ENCODE measurements around the gene DNHD1. TPM values are rescaled to one million over a fixed set of nuclear protein-coding genes. Genes with fewer than 3 reads are reported as not detected.

Gene DNHD1
- total and polyA plus RNA-seq, 9 of the 15 experiments (the other 6 are each of a cell fraction or from before 2014, with no cell fraction given) = 0.82 to 9.7 (median 3.8) TPM

- peak; percentile 57; the same call in 1 of the 2 replicates for TF ChIP-seq ARID4B (CRISPR knock-in tag; IDR thresholded peaks at IDR 0.05)
- peak; percentile 14 to 39; a peak in 3 of 4 replicates for TF ChIP-seq MAZ (CRISPR knock-in tag; conservative IDR thresholded peaks at IDR 0.05 in 1 of 2, IDR thresholded peaks at IDR 0.05 in 1 of 2)
- TF ChIP-seq GTF2E2 (tag; IDR thresholded peaks at IDR 0.05) = peak; percentile 71
- no peak for TF ChIP-seq CTCF (IDR thresholded peaks at IDR 0.05 in 2 of 3, conservative IDR thresholded peaks at IDR 0.05 in 1 of 3; ENCODE audit: insufficient read depth in 2 of 3, low read depth in 1 of 3, low read length in 3 of 3)
- no peak for TF ChIP-seq EWSR1 (IDR thresholded peaks at IDR 0.05; ENCODE audit: borderline replicate concordance, low read depth, partially characterized antibody)
Measured at GRCh38 chr11:6481012-6481923, 15.8 kb upstream of the DNHD1 start, which contains the start of the genes ARFIP2 and TIMM10B (continued).
